GM12878 (cell line): Measurements from ENCODE around the gene TMEM79. TPM values are rescaled to one million over a fixed set of nuclear protein-coding genes. Genes with fewer than 3 reads are reported as not detected.

Experiments
- ASH2L ChIP-seq: fragments of 300-600, 200-600 bp; sonication (generic); IDR thresholded peaks from 2 replicates; pipeline ENCODE4 v1.6.1; 2017; ENCODE audit warnings: low read depth, mild to moderate bottlenecking, borderline replicate concordance
- CBFB ChIP-seq: IDR thresholded peaks from 2 replicates; pipeline ENCODE4 v1.6.1; 2016; ENCODE audit warnings: antibody characterized with exemption, low read depth
- MYB ChIP-seq: fragments of 150-350 bp; IDR thresholded peaks from 2 replicates; pipeline ENCODE4 v1.6.1; 2014; ENCODE audit warnings: mild to moderate bottlenecking, low read depth, low read length, borderline replicate concordance
- PAX8 ChIP-seq: fragments of 450-650 bp; IDR thresholded peaks from 2 replicates; pipeline ENCODE4 v1.6.1; 2017; ENCODE audit warnings: mild to moderate bottlenecking, moderate library complexity
- PML ChIP-seq: IDR thresholded peaks from 2 replicates; pipeline ENCODE4 v1.6.1; 2012; ENCODE audit warnings: low read length, inconsistent platforms
- SUZ12 ChIP-seq: fragments of 200-600 bp; sonication (generic); IDR thresholded peaks from one replicate; pipeline ENCODE4 v1.6.1; 2018; ENCODE audit warnings: antibody characterized with exemption, mild to moderate bottlenecking; ENCODE audit not compliant: unreplicated experiment
- TBL1XR1 ChIP-seq: IDR thresholded peaks from 2 replicates; pipeline ENCODE4 v1.6.1; 2012; ENCODE audit warnings: low read depth, low read length, improper control_type of control experiment
- TCF12 ChIP-seq: IDR thresholded peaks from 2 replicates; pipeline ENCODE4 v1.6.1; 2011; ENCODE audit warnings: low read depth, mild to moderate bottlenecking, low read length
- polyA plus RNA-seq, 11 experiments: library from polyadenylated mRNA; depleted of rRNA in 4 of 11; unstranded in 6 of 11; stranded (reverse) in 5 of 11; fragments of >200 nt; fragmentation: Nextera tagmentation in 4 of 11; fragmentation: Illumina TruSeq in 1 of 11; extraction: Ambion mirVana in 4 of 11; extraction: Trizol in 1 of 11; gene quantifications; 1 replicate in 1 of 11; 2 replicates in 10 of 11; pipeline versions ENCODE4 v1.2.1 to v1.2.3, GENCODE V29; 2011 to 2016; ENCODE audit warnings: inconsistent platforms in 2 of 11, missing spikeins in 2 of 11, low read depth in 1 of 11
- total RNA-seq, 4 experiments: library from RNA; depleted of rRNA in 3 of 4; stranded (reverse); fragments of >200 nt in 3 of 4; fragmentation: Illumina TruSeq in 1 of 4; extraction: Trizol in 1 of 4; gene quantifications; 2 replicates each; pipeline versions ENCODE4 v1.2.1 to v1.2.3, GENCODE V29; 2013 to 2021
- TF ChIP-seq, protein P1 (sequence below): fragments of 450-650 bp; IDR thresholded peaks from 2 replicates; pipeline ENCODE4 v1.6.1; 2017; ENCODE audit warnings: mild to moderate bottlenecking, moderate library complexity

Gene TMEM79
- total and polyA plus RNA-seq, 10 of the 15 experiments (the other 5 are each of a cell fraction or from before 2014, with no cell fraction given) = 0.47 to 5.2 (median 3.8) TPM

DNA sequence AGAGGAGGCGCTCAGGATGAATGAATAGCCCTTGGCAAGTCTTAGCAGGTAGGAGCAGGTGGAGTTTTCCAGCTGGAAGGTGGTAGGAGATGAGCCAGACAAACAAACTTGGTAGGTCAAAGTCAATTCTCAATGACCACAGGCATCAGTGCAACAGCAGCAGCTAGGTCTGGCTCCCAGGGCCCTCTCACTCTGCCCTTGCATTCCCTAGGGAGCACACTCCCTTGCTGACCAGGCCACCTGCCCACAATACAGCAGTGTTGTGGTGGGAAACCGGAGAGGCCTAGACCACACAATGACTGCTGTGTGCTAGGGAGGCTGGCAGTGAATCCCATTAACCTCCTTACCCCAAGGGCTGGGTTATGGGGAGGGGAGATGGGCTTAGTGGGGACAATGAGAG, 23.2 kb upstream of the TMEM79 start (continued):
- TF ChIP-seq SUZ12 (no peak), ASH2L (no peak), TCF12 (no peak), PAX8 (no peak), MYB (no peak), PML (no peak), CBFB (no peak), TBL1XR1 (no peak)
- TF ChIP-seq, protein P1, sequence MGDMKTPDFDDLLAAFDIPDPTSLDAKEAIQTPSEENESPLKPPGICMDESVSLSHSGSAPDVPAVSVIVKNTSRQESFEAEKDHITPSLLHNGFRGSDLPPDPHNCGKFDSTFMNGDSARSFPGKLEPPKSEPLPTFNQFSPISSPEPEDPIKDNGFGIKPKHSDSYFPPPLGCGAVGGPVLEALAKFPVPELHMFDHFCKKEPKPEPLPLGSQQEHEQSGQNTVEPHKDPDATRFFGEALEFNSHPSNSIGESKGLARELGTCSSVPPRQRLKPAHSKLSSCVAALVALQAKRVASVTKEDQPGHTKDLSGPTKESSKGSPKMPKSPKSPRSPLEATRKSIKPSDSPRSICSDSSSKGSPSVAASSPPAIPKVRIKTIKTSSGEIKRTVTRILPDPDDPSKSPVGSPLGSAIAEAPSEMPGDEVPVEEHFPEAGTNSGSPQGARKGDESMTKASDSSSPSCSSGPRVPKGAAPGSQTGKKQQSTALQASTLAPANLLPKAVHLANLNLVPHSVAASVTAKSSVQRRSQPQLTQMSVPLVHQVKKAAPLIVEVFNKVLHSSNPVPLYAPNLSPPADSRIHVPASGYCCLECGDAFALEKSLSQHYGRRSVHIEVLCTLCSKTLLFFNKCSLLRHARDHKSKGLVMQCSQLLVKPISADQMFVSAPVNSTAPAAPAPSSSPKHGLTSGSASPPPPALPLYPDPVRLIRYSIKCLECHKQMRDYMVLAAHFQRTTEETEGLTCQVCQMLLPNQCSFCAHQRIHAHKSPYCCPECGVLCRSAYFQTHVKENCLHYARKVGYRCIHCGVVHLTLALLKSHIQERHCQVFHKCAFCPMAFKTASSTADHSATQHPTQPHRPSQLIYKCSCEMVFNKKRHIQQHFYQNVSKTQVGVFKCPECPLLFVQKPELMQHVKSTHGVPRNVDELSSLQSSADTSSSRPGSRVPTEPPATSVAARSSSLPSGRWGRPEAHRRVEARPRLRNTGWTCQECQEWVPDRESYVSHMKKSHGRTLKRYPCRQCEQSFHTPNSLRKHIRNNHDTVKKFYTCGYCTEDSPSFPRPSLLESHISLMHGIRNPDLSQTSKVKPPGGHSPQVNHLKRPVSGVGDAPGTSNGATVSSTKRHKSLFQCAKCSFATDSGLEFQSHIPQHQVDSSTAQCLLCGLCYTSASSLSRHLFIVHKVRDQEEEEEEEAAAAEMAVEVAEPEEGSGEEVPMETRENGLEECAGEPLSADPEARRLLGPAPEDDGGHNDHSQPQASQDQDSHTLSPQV = no peak
